HepG2 (cell line): ENCODE data around the gene PATL2. TPM values are rescaled to one million over a fixed set of nuclear protein-coding genes. Genes with fewer than 3 reads are reported as not detected.
A peak's percentile ranks its signal among the peaks of the same experiment; 100 is the strongest.

Experiments used
- HNF4A ChIP-seq: sonication (generic); formaldehyde crosslinking; IDR thresholded peaks from 2 replicates; pipeline ENCODE4 v1.4.0; 2020; ENCODE audit warnings: missing genetic modification reagents
- MAF1 ChIP-seq: sonication (generic); formaldehyde crosslinking; IDR thresholded peaks from 2 replicates; pipeline ENCODE4 v1.5.0; 2020; ENCODE audit warnings: missing genetic modification reagents, borderline replicate concordance
- NFE2L1 ChIP-seq: sonication (generic); formaldehyde crosslinking; IDR thresholded peaks from 2 replicates; pipeline ENCODE4 v1.4.0; 2020; ENCODE audit warnings: missing genetic modification reagents, mild to moderate bottlenecking, borderline replicate concordance
- NONO ChIP-seq, 2 experiments: fragments of 450-650 bp in 1 of 2; sonication (generic) in 1 of 2; formaldehyde crosslinking in 1 of 2; IDR thresholded peaks in 1 of 2; conservative IDR thresholded peaks in 1 of 2; 2 replicates each; pipeline versions ENCODE4 v1.6.1 to v1.8.0; 2017 to 2022; ENCODE audit warnings: mild to moderate bottlenecking in 1 of 2, missing genetic modification reagents in 1 of 2, moderate library complexity in 1 of 2
- PHB2 ChIP-seq: fragments of 450-650 bp; IDR thresholded peaks from 2 replicates; pipeline ENCODE4 v1.6.1; 2018; ENCODE audit not compliant: partially characterized antibody
- STAG1 ChIP-seq: sonication (generic); formaldehyde crosslinking; IDR thresholded peaks from 2 replicates; pipeline ENCODE4 v1.4.0; 2020; ENCODE audit warnings: missing genetic modification reagents
- USF2 ChIP-seq, 2 experiments: sonication (generic) in 1 of 2; formaldehyde crosslinking in 1 of 2; IDR thresholded peaks; 2 replicates each; pipeline versions ENCODE4 v1.5.1 to v1.6.1; 2011 to 2020; ENCODE audit warnings: borderline replicate concordance in 1 of 2, low read depth in 1 of 2, low read length in 1 of 2, mild to moderate bottlenecking in 1 of 2, missing genetic modification reagents in 1 of 2, moderate library complexity in 1 of 2
- ZBTB44 ChIP-seq: sonication (generic); formaldehyde crosslinking; IDR thresholded peaks from 2 replicates; pipeline ENCODE4 v1.4.0; 2020; ENCODE audit warnings: missing genetic modification reagents
- ZNF124 ChIP-seq: sonication (generic); formaldehyde crosslinking; IDR thresholded peaks from 2 replicates; pipeline ENCODE4 v1.4.0; 2020; ENCODE audit warnings: missing genetic modification reagents
- ZNF136 ChIP-seq: sonication (generic); formaldehyde crosslinking; IDR thresholded peaks from 2 replicates; pipeline ENCODE4 v1.8.1; 2022; ENCODE audit warnings: low read depth, mild to moderate bottlenecking, moderate library complexity, missing genetic modification reagents
- ZNF224 ChIP-seq: sonication (generic); formaldehyde crosslinking; IDR thresholded peaks from 2 replicates; pipeline ENCODE4 v1.5.0; 2020; ENCODE audit warnings: mild to moderate bottlenecking, missing genetic modification reagents
- ZNF503 ChIP-seq: sonication (generic); formaldehyde crosslinking; IDR thresholded peaks from 2 replicates; pipeline ENCODE4 v1.4.0; 2020; ENCODE audit warnings: missing genetic modification reagents
- ZNF547 ChIP-seq: sonication (generic); formaldehyde crosslinking; IDR thresholded peaks from 2 replicates; pipeline ENCODE4 v1.5.1; 2020; ENCODE audit warnings: mild to moderate bottlenecking, missing genetic modification reagents
- ZNF788 ChIP-seq: sonication (generic); formaldehyde crosslinking; IDR thresholded peaks from 2 replicates; pipeline ENCODE4 v1.5.0; 2020; ENCODE audit warnings: mild to moderate bottlenecking, missing genetic modification reagents, borderline replicate concordance
- ZZZ3 ChIP-seq: sonication (generic); formaldehyde crosslinking; IDR thresholded peaks from 2 replicates; pipeline ENCODE4 v1.4.0; 2020; ENCODE audit warnings: missing genetic modification reagents, mild to moderate bottlenecking, borderline replicate concordance
- polyA plus RNA-seq, 8 experiments: library from polyadenylated mRNA; depleted of rRNA in 3 of 8; stranded (reverse) in 7 of 8; unstranded in 1 of 8; fragments of >200 nt; fragmentation: Illumina TruSeq in 4 of 8; extraction: Trizol in 4 of 8; gene quantifications; 2 replicates each; pipeline versions ENCODE4 v1.2.1 to v1.2.3, GENCODE V29; 2011 to 2016; ENCODE audit warnings: low read depth in 4 of 8, missing spikeins in 1 of 8, mixed read lengths in 1 of 8; ENCODE audit not compliant: insufficient read depth in 1 of 8
- total RNA-seq, 5 experiments: library from RNA; depleted of rRNA; stranded (reverse); fragments of >200 nt; fragmentation: Illumina TruSeq; extraction: Trizol; gene quantifications; 2 replicates each; pipeline ENCODE4 v1.2.3, GENCODE V29; 2016; ENCODE audit warnings: low read depth in 1 of 5
- TF ChIP-seq, protein P1 (sequence below): sonication (generic); formaldehyde crosslinking; IDR thresholded peaks from 2 replicates; pipeline ENCODE4 v1.5.1; 2020; ENCODE audit warnings: missing genetic modification reagents, mild to moderate bottlenecking, borderline replicate concordance

PATL2 gene
- total and polyA plus RNA-seq, 2 of the 13 experiments (the other 11 are each of a cell fraction or from before 2014, with no cell fraction given), result 0.15 to 0.53 TPM

- no peak for TF ChIP-seq ZBTB44 (CRISPR knock-in tag)
- TF ChIP-seq STAG1 (CRISPR knock-in tag), result peak; percentile 94
- TF ChIP-seq MAF1 (CRISPR knock-in tag), result peak; percentile 81; the same call in 1 of the 2 replicates
- TF ChIP-seq ZNF224 (CRISPR knock-in tag), result peak; percentile 90; the same call in 1 of the 2 replicates
- TF ChIP-seq ZNF503 (CRISPR knock-in tag), result peak; percentile 84
- peak; percentile 72; the same call in 1 of the 2 replicates for TF ChIP-seq ZNF788 (CRISPR knock-in tag)
- TF ChIP-seq NONO (IDR thresholded peaks at IDR 0.05), result no peak
- peak; percentile 85 for TF ChIP-seq NONO (CRISPR knock-in tag; conservative IDR thresholded peaks at IDR 0.05)
- TF ChIP-seq NFE2L1 (CRISPR knock-in tag), result peak; percentile 47; the same call in 1 of the 2 replicates
- no peak; the same call in 1 of the 2 replicates for TF ChIP-seq ZZZ3 (CRISPR knock-in tag)
- TF ChIP-seq USF2 (IDR thresholded peaks at IDR 0.05; ENCODE audit: low read depth, low read length), result peak; percentile 78
- TF ChIP-seq USF2 (CRISPR knock-in tag; IDR thresholded peaks at IDR 0.05; ENCODE audit: borderline replicate concordance), result peak; percentile 89
- TF ChIP-seq ZNF547 (CRISPR knock-in tag), result peak; percentile 84
- TF ChIP-seq ZNF136 (CRISPR knock-in tag), result peak; percentile 77; the same call in 1 of the 2 replicates
- TF ChIP-seq ZNF124 (CRISPR knock-in tag), result no peak
- no peak for TF ChIP-seq PHB2
- peak; percentile 47; the same call in 1 of the 2 replicates for TF ChIP-seq HNF4A (CRISPR knock-in tag)
- TF ChIP-seq, protein P1, sequence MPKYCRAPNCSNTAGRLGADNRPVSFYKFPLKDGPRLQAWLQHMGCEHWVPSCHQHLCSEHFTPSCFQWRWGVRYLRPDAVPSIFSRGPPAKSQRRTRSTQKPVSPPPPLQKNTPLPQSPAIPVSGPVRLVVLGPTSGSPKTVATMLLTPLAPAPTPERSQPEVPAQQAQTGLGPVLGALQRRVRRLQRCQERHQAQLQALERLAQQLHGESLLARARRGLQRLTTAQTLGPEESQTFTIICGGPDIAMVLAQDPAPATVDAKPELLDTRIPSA (CRISPR knock-in tag), result no peak
Measured at GRCh38 chr15:44663410-44664308, 47.5 kb downstream of the PATL2 start, which contains the start of gene SPG11 (continued).
